GM23338 (cell line): ENCODE results near the gene PRXL2C. TPM values are rescaled to one million over a fixed set of nuclear protein-coding genes. Genes with fewer than 3 reads are reported as not detected.

Source experiments
- ATAC-seq: fragments of 200-7000 bp; cut with Tn5 transposase; 3 replicates; pipeline ENCODE4 v1.9.1; 2020
- DNase-seq: peaks from one replicate; pipeline ENCODE4 v3.0.0-alpha.2; 2015; ENCODE audit warnings: low spot score
- H2AFZ ChIP-seq: fragments of 200-600 bp; sonication (generic); 2 replicates; pipeline ENCODE4 v1.8.0; 2016; ENCODE audit warnings: antibody characterized with exemption, mild to moderate bottlenecking, moderate library complexity
- H3F3A ChIP-seq: fragments of 200-600 bp; sonication (generic); replicated peaks from 2 replicates; pipeline ENCODE4 v1.8.0; 2017; ENCODE audit warnings: antibody characterized with exemption, mixed run types, low read depth
- H3K27ac ChIP-seq: fragments of 200-600 bp; sonication (generic); 2 replicates; pipeline ENCODE4 v1.6.1; 2016; ENCODE audit warnings: low read depth
- H3K27me3 ChIP-seq: fragments of 200-600 bp; sonication (generic); 2 replicates; pipeline ENCODE4 v1.8.0; 2016; ENCODE audit warnings: mild to moderate bottlenecking, mixed run types, moderate library complexity; ENCODE audit not compliant: insufficient read depth
- H3K36me3 ChIP-seq: fragments of 200-600 bp; sonication (generic); 2 replicates; pipeline ENCODE4 v1.8.0; 2016; ENCODE audit warnings: mild to moderate bottlenecking; ENCODE audit not compliant: insufficient read depth
- H3K4me1 ChIP-seq: fragments of 200-600 bp; sonication (generic); 2 replicates; pipeline ENCODE4 v1.8.0; 2016; ENCODE audit warnings: mild to moderate bottlenecking, moderate library complexity; ENCODE audit not compliant: insufficient read depth
- H3K4me2 ChIP-seq: fragments of 200-600 bp; sonication (generic); 2 replicates; pipeline ENCODE4 v1.7.1; 2017; ENCODE audit warnings: mixed run types
- H3K4me3 ChIP-seq: fragments of 200-600 bp; sonication (generic); 2 replicates; pipeline ENCODE4 v1.6.1; 2016; ENCODE audit warnings: mixed run types
- H3K79me2 ChIP-seq: fragments of 200-600 bp; sonication (generic); replicated peaks from 2 replicates; pipeline ENCODE4 v1.8.0; 2017; ENCODE audit warnings: mild to moderate bottlenecking; ENCODE audit not compliant: insufficient read depth
- H3K9me2 ChIP-seq: fragments of 200-600 bp; sonication (generic); 2 replicates; pipeline ENCODE4 v1.8.0; 2017; ENCODE audit not compliant: insufficient read depth
- H4K20me1 ChIP-seq: fragments of 200-600 bp; sonication (generic); replicated peaks from 2 replicates; pipeline ENCODE4 v1.8.0; 2017; ENCODE audit warnings: mild to moderate bottlenecking; ENCODE audit not compliant: insufficient read depth
- H3K27ac Mint-ChIP-seq: 2 replicates; pipeline ENCODE4 v1.8.0; 2020; ENCODE audit warnings: inconsistent platforms, mild to moderate bottlenecking, moderate library complexity, mixed read lengths
- H3K27me3 Mint-ChIP-seq: 3 replicates; pipeline ENCODE4 v1.8.0; 2022; ENCODE audit warnings: low read depth, mild to moderate bottlenecking, moderate library complexity, mixed read lengths, inconsistent platforms; ENCODE audit not compliant: insufficient read depth, poor library complexity
- H3K36me3 Mint-ChIP-seq: 3 replicates; pipeline ENCODE4 v1.8.0; 2021; ENCODE audit warnings: low read depth, mild to moderate bottlenecking, inconsistent platforms, moderate library complexity, mixed read lengths
- H3K4me1 Mint-ChIP-seq: 3 replicates; pipeline ENCODE4 v1.8.0; 2020; ENCODE audit warnings: mild to moderate bottlenecking, inconsistent platforms, mixed read lengths
- H3K4me3 Mint-ChIP-seq: 3 replicates; pipeline ENCODE4 v1.8.0; 2021; ENCODE audit warnings: moderate library complexity, mild to moderate bottlenecking, inconsistent platforms, mixed read lengths
- H3K9me3 Mint-ChIP-seq: 3 replicates; pipeline ENCODE4 v1.8.0; 2020; ENCODE audit warnings: moderate library complexity, mild to moderate bottlenecking, inconsistent platforms, mixed read lengths
- CREB1 ChIP-seq: fragments of 250-450 bp; sonication (Bioruptor Pico); IDR thresholded peaks from 2 replicates; pipeline ENCODE4 v1.5.0; 2020; ENCODE audit warnings: low read depth, mild to moderate bottlenecking, moderate library complexity
- EZH2 ChIP-seq: fragments of 200-600 bp; sonication (generic); IDR thresholded peaks from one replicate; pipeline ENCODE4 v1.8.0; 2017; ENCODE audit warnings: antibody characterized with exemption, mild to moderate bottlenecking, low read depth; ENCODE audit not compliant: unreplicated experiment
- EZH2phosphoT487 ChIP-seq: fragments of 200-600 bp; sonication (generic); IDR thresholded peaks from one replicate; pipeline ENCODE4 v1.8.1; 2018; ENCODE audit warnings: antibody characterized with exemption; ENCODE audit not compliant: unreplicated experiment
- JUNB ChIP-seq: IDR thresholded peaks from one replicate; pipeline ENCODE4 v1.6.1; 2016; ENCODE audit warnings: antibody characterized with exemption; ENCODE audit not compliant: unreplicated experiment
- NANOG ChIP-seq: IDR thresholded peaks from 2 replicates; pipeline ENCODE4 v1.6.1; 2016; ENCODE audit warnings: antibody characterized with exemption, borderline replicate concordance
- POLR2AphosphoS5 ChIP-seq: IDR thresholded peaks from 2 replicates; pipeline ENCODE4 v1.6.1; 2016; ENCODE audit warnings: antibody characterized with exemption, low read depth
- STAT1 ChIP-seq: IDR thresholded peaks from one replicate; pipeline ENCODE4 v1.6.1; 2016; ENCODE audit warnings: antibody characterized with exemption; ENCODE audit not compliant: unreplicated experiment
- ZNF114 ChIP-seq: fragments of 250-450 bp; sonication (Bioruptor Pico); IDR thresholded peaks from 2 replicates; pipeline ENCODE4 v1.5.0; 2020; ENCODE audit warnings: mild to moderate bottlenecking, moderate library complexity
- ZNF331 ChIP-seq: fragments of 250-450 bp; sonication (Bioruptor Pico); IDR thresholded peaks from 2 replicates; pipeline ENCODE4 v1.5.0; 2020; ENCODE audit warnings: low read depth, mild to moderate bottlenecking, moderate library complexity
- polyA plus RNA-seq: library from polyadenylated mRNA; unstranded; fragments of >200 nt; fragmentation: Nextera tagmentation; extraction: Ambion mirVana; gene quantifications from 2 replicates; pipeline ENCODE4 v1.2.1, GENCODE V29; 2016
- total RNA-seq: library from RNA; depleted of rRNA; stranded (reverse); fragments of >200 nt; shearing (Covaris generic); gene quantifications from 2 replicates; pipeline ENCODE4 v1.2.3, GENCODE V29; 2014
- TF ChIP-seq, protein P1 (sequence below), 2 experiments: fragments of 200-600 bp in 1 of 2; sonication (generic) in 1 of 2; conservative IDR thresholded peaks; 2 replicates each; pipeline versions ENCODE4 v1.5.1 to v1.6.1; 2016 to 2017; ENCODE audit warnings: antibody characterized with exemption in 2 of 2, low read depth in 2 of 2, mild to moderate bottlenecking in 2 of 2, moderate library complexity in 1 of 2
- TF ChIP-seq, protein P2 (sequence below): fragments of 250-450 bp; sonication (Bioruptor Pico); IDR thresholded peaks from 2 replicates; pipeline ENCODE4 v1.5.0; 2020; ENCODE audit warnings: mild to moderate bottlenecking, moderate library complexity
- TF ChIP-seq, protein P3 (sequence below): IDR thresholded peaks from 2 replicates; pipeline ENCODE4 v1.6.1; 2016; ENCODE audit warnings: antibody characterized with exemption
- TF ChIP-seq, protein P4 (sequence below): IDR thresholded peaks from one replicate; pipeline ENCODE4 v1.6.1; 2018; ENCODE audit warnings: antibody characterized with exemption; ENCODE audit not compliant: unreplicated experiment

PRXL2C gene
- total and polyA plus RNA-seq, 2 experiments from 2014 or later, result 5.2 to 7.9 TPM

DNA sequence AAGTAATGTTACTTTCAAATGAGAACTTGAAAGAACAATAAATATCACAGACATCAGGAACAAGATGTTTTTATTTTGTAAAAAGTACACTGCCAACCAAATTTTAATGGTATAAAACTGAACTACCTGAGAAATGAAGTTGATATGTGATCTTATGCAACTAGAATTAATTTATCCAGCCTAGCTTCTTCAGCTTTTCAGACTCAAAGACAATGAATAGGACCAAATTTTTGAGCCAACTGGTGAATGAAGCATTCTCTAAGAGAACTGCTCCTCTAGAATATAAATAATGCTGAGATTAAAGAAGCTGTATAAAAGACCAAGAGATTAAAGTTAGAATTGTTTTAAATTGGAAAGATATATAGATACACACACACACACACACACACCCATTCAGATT lies 45.4 kb downstream of the PRXL2C start:
- Histone ChIP-seq H3F3A (no peaks in the 10 kb centered on the region), H2AFZ (no peak overlapping the region), H3K27ac (no peak overlapping the region), H3K36me3 (no peaks in the 10 kb centered on the region), H3K4me2 (no peak overlapping the region), H3K79me2 (peaks cover 97% of the 10 kb centered on the region), H4K20me1 (peaks cover 33% of the 10 kb centered on the region), H3K4me3 (no peak overlapping the region), H3K4me1 (peaks cover 25% of the 10 kb centered on the region), H3K27me3 (no peaks in the 10 kb centered on the region), H3K9me2 (no peaks in the 10 kb centered on the region)
- Mint-ChIP-seq H3K4me3 (no peak overlapping the region), H3K27me3 (peaks cover 2% of the 10 kb centered on the region), H3K9me3 (no peaks in the 10 kb centered on the region), H3K36me3 (no peaks in the 10 kb centered on the region), H3K27ac (no peak overlapping the region), H3K4me1 (peaks cover 54% of the 10 kb centered on the region)
- ATAC-seq, result no peak
- TF ChIP-seq STAT1 (no peak), EZH2 (no peak), ZNF331 (CRISPR knock-in tag) (no peak), POLR2AphosphoS5 (no peak), EZH2phosphoT487 (no peak), JUNB (no peak), NANOG (no peak), CREB1 (CRISPR knock-in tag) (no peak), ZNF114 (CRISPR knock-in tag) (no peak)
- TF ChIP-seq, protein P1, sequence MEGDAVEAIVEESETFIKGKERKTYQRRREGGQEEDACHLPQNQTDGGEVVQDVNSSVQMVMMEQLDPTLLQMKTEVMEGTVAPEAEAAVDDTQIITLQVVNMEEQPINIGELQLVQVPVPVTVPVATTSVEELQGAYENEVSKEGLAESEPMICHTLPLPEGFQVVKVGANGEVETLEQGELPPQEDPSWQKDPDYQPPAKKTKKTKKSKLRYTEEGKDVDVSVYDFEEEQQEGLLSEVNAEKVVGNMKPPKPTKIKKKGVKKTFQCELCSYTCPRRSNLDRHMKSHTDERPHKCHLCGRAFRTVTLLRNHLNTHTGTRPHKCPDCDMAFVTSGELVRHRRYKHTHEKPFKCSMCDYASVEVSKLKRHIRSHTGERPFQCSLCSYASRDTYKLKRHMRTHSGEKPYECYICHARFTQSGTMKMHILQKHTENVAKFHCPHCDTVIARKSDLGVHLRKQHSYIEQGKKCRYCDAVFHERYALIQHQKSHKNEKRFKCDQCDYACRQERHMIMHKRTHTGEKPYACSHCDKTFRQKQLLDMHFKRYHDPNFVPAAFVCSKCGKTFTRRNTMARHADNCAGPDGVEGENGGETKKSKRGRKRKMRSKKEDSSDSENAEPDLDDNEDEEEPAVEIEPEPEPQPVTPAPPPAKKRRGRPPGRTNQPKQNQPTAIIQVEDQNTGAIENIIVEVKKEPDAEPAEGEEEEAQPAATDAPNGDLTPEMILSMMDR (conservative IDR thresholded peaks at IDR 0.05; ENCODE audit: low read depth in 2 of 2), result no peak
- TF ChIP-seq, protein P2, sequence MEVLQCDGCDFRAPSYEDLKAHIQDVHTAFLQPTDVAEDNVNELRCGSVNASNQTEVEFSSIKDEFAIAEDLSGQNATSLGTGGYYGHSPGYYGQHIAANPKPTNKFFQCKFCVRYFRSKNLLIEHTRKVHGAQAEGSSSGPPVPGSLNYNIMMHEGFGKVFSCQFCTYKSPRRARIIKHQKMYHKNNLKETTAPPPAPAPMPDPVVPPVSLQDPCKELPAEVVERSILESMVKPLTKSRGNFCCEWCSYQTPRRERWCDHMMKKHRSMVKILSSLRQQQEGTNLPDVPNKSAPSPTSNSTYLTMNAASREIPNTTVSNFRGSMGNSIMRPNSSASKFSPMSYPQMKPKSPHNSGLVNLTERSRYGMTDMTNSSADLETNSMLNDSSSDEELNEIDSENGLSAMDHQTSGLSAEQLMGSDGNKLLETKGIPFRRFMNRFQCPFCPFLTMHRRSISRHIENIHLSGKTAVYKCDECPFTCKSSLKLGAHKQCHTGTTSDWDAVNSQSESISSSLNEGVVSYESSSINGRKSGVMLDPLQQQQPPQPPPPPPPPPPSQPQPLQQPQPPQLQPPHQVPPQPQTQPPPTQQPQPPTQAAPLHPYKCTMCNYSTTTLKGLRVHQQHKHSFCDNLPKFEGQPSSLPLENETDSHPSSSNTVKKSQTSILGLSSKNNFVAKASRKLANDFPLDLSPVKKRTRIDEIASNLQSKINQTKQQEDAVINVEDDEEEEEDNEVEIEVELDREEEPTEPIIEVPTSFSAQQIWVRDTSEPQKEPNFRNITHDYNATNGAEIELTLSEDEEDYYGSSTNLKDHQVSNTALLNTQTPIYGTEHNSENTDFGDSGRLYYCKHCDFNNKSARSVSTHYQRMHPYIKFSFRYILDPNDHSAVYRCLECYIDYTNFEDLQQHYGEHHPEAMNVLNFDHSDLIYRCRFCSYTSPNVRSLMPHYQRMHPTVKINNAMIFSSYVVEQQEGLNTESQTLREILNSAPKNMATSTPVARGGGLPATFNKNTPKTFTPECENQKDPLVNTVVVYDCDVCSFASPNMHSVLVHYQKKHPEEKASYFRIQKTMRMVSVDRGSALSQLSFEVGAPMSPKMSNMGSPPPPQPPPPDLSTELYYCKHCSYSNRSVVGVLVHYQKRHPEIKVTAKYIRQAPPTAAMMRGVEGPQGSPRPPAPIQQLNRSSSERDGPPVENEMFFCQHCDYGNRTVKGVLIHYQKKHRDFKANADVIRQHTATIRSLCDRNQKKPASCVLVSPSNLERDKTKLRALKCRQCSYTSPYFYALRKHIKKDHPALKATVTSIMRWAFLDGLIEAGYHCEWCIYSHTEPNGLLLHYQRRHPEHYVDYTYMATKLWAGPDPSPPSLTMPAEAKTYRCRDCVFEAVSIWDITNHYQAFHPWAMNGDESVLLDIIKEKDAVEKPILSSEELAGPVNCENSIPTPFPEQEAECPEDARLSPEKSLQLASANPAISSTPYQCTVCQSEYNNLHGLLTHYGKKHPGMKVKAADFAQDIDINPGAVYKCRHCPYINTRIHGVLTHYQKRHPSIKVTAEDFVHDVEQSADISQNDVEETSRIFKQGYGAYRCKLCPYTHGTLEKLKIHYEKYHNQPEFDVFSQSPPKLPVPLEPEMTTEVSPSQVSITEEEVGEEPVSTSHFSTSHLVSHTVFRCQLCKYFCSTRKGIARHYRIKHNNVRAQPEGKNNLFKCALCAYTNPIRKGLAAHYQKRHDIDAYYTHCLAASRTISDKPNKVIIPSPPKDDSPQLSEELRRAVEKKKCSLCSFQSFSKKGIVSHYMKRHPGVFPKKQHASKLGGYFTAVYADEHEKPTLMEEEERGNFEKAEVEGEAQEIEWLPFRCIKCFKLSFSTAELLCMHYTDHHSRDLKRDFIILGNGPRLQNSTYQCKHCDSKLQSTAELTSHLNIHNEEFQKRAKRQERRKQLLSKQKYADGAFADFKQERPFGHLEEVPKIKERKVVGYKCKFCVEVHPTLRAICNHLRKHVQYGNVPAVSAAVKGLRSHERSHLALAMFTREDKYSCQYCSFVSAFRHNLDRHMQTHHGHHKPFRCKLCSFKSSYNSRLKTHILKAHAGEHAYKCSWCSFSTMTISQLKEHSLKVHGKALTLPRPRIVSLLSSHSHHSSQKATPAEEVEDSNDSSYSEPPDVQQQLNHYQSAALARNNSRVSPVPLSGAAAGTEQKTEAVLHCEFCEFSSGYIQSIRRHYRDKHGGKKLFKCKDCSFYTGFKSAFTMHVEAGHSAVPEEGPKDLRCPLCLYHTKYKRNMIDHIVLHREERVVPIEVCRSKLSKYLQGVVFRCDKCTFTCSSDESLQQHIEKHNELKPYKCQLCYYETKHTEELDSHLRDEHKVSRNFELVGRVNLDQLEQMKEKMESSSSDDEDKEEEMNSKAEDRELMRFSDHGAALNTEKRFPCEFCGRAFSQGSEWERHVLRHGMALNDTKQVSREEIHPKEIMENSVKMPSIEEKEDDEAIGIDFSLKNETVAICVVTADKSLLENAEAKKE (CRISPR knock-in tag), result no peak
- TF ChIP-seq, protein P3, sequence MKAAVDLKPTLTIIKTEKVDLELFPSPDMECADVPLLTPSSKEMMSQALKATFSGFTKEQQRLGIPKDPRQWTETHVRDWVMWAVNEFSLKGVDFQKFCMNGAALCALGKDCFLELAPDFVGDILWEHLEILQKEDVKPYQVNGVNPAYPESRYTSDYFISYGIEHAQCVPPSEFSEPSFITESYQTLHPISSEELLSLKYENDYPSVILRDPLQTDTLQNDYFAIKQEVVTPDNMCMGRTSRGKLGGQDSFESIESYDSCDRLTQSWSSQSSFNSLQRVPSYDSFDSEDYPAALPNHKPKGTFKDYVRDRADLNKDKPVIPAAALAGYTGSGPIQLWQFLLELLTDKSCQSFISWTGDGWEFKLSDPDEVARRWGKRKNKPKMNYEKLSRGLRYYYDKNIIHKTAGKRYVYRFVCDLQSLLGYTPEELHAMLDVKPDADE, result no peak
- TF ChIP-seq, protein P4, sequence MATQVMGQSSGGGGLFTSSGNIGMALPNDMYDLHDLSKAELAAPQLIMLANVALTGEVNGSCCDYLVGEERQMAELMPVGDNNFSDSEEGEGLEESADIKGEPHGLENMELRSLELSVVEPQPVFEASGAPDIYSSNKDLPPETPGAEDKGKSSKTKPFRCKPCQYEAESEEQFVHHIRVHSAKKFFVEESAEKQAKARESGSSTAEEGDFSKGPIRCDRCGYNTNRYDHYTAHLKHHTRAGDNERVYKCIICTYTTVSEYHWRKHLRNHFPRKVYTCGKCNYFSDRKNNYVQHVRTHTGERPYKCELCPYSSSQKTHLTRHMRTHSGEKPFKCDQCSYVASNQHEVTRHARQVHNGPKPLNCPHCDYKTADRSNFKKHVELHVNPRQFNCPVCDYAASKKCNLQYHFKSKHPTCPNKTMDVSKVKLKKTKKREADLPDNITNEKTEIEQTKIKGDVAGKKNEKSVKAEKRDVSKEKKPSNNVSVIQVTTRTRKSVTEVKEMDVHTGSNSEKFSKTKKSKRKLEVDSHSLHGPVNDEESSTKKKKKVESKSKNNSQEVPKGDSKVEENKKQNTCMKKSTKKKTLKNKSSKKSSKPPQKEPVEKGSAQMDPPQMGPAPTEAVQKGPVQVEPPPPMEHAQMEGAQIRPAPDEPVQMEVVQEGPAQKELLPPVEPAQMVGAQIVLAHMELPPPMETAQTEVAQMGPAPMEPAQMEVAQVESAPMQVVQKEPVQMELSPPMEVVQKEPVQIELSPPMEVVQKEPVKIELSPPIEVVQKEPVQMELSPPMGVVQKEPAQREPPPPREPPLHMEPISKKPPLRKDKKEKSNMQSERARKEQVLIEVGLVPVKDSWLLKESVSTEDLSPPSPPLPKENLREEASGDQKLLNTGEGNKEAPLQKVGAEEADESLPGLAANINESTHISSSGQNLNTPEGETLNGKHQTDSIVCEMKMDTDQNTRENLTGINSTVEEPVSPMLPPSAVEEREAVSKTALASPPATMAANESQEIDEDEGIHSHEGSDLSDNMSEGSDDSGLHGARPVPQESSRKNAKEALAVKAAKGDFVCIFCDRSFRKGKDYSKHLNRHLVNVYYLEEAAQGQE, result no peak
- no peak for DNase-seq
